Peyer's patch (tissue), 4 donors: ENCODE data around the gene CENPT. TPM values are rescaled to one million over a fixed set of nuclear protein-coding genes. Genes with fewer than 3 reads are reported as not detected.

Experiments used
- DNase-seq, 3 donors: peaks; one replicate each; pipeline ENCODE4 v3.0.0-alpha.2; 2017 to 2019
- H3K27ac ChIP-seq, 4 donors: fragments of 200-600 bp; sonication (generic); one replicate each; pipeline ENCODE4 v1.5.1; 2016 to 2019
- H3K27me3 ChIP-seq, 2 donors: fragments of 200-600 bp; sonication (generic); one replicate each; pipeline ENCODE4 v1.5.1; 2019
- H3K36me3 ChIP-seq, 3 donors: fragments of 200-600 bp; sonication (generic); one replicate each; pipeline ENCODE4 v1.5.1; 2016 to 2019
- H3K4me1 ChIP-seq, 4 donors: fragments of 200-600 bp; sonication (generic); one replicate each; pipeline ENCODE4 v1.5.1; 2016 to 2019
- H3K4me3 ChIP-seq, 4 donors: fragments of 200-600 bp; sonication (generic); 1 replicate in 3 of 4; 2 replicates in 1 of 4; pipeline ENCODE4 v1.5.1; 2016 to 2019; ENCODE audit warnings: mild to moderate bottlenecking in 1 of 4
- H3K9me3 ChIP-seq, 4 donors: fragments of 200-600 bp; sonication (generic); one replicate each; pipeline ENCODE4 v1.5.1; 2016 to 2019; ENCODE audit warnings: mild to moderate bottlenecking in 1 of 4
- CTCF ChIP-seq, 6 experiments: fragments of 450-650 bp in 4 of 6; fragments of 200-600 bp in 2 of 6; sonication (generic) in 1 of 6; IDR thresholded peaks; one replicate each; pipeline ENCODE4 v1.5.1; 2017 to 2019; ENCODE audit warnings: antibody characterized with exemption in 6 of 6, mild to moderate bottlenecking in 3 of 6, moderate library complexity in 1 of 6
- POLR2A ChIP-seq, 2 donors: fragments of 450-650 bp; IDR thresholded peaks; one replicate each; pipeline ENCODE4 v1.5.1; 2017; ENCODE audit warnings: antibody characterized with exemption in 2 of 2, mild to moderate bottlenecking in 2 of 2, moderate library complexity in 2 of 2
- total RNA-seq, 4 donors: library from RNA; depleted of rRNA; stranded (reverse); fragments of >200 nt; gene quantifications; one replicate each; pipeline ENCODE4 v1.1.0, GENCODE V29; 2016

The CENPT gene
- total RNA-seq, 4 donors from 2014 or later: 64.8 to 138 (median 94.6) TPM

DNA sequence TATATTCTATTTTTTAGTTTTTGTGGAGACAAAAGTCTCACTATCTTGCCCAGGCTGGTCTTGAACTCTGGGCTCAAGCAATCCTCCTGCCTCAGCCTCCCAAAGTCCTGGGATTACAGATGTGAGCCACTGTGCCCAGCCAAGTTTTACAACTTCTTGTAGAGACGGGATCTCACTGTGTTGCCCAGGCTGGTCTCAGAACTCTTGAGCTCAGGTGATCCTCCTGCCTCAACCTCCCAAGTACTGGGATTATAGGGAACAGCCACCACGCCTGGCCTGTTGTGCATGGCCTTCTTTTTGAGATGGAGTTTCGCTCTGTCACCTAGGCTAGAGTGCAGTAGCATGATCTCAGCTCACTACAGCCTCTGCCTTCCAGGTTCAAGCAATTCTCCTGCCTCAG is 6.2 kb upstream of the CENPT start:
- H3K36me3 ChIP-seq: no peaks in the 10 kb centered on the region
- TF ChIP-seq CTCF (IDR thresholded peaks at IDR 0.05): no peak
- TF ChIP-seq POLR2A (IDR thresholded peaks at IDR 0.05): no peak

GRCh38 chr16:67848118-67848517 is 625 bp upstream of the CENPT start:
- Histone ChIP-seq H3K9me3 (no peaks in the 10 kb centered on the region), H3K27me3 (no peaks in the 10 kb centered on the region), H3K27ac (peak overlapping the region in 1 of 4 donors; percentile 87), H3K36me3 (no peaks in the 10 kb centered on the region), H3K4me3 (peak overlapping the region in 2 of 4 donors; percentile 92 to 94), H3K4me1 (peaks cover 0 to 48% (median 41%) of the 10 kb centered on the region in 4 donors)
- TF ChIP-seq CTCF (IDR thresholded peaks at IDR 0.05) (no peak), POLR2A (IDR thresholded peaks at IDR 0.05) (no peak)
- no peak for DNase-seq

More for the DNA sequence above, 6.2 kb upstream of the CENPT start:
- Histone ChIP-seq H3K4me3 (no peak overlapping the region), H3K27me3 (no peaks in the 10 kb centered on the region), H3K4me1 (peaks cover 0 to 26% (median 2%) of the 10 kb centered on the region in 4 donors), H3K9me3 (no peaks in the 10 kb centered on the region), H3K27ac (no peak overlapping the region)
- no peak for DNase-seq

GRCh38 chr16:67846320-67847063 is 1.0 kb downstream of the CENPT start, which contains the start of gene NUTF2:
Gene NUTF2 (plus strand): TSS chr16:67846933. CDS start chr16:67865131, 18,198 bp downstream.
- Histone ChIP-seq H3K27ac (peak within 1 kb of the TSS; percentile 71 to 96 (median 90)), H3K9me3 (no peaks in the 10 kb centered on the region), H3K4me3 (peak within 1 kb of the TSS; percentile 87 to 94 (median 90)), H3K4me1 (peaks cover 0 to 50% (median 41%) of the 10 kb centered on the region in 4 donors), H3K36me3 (no peaks in the 10 kb centered on the region), H3K27me3 (no peaks in the 10 kb centered on the region)
- peak in 1 of 6 experiments; percentile 10 for TF ChIP-seq CTCF (IDR thresholded peaks at IDR 0.05)
- TF ChIP-seq POLR2A (IDR thresholded peaks at IDR 0.05): peak; percentile 37 to 70
- peak; percentile 94 to 98 (median 97) for DNase-seq

GRCh38 chr16:67846063-67846319 is 1.5 kb downstream of the CENPT start:
- H3K27me3 ChIP-seq: no peaks in the 10 kb centered on the region
- H3K27ac ChIP-seq: peak overlapping the region; percentile 71 to 96 (median 90)
- H3K4me3 ChIP-seq: peak overlapping the region; percentile 87 to 94 (median 90)
- peaks cover 0 to 50% (median 41%) of the 10 kb centered on the region in 4 donors for H3K4me1 ChIP-seq
- H3K36me3 ChIP-seq: no peaks in the 10 kb centered on the region
- TF ChIP-seq CTCF (IDR thresholded peaks at IDR 0.05): no peak
- TF ChIP-seq POLR2A (IDR thresholded peaks at IDR 0.05): no peak
- no peaks in the 10 kb centered on the region for H3K9me3 ChIP-seq
- DNase-seq: no peak

DNA sequence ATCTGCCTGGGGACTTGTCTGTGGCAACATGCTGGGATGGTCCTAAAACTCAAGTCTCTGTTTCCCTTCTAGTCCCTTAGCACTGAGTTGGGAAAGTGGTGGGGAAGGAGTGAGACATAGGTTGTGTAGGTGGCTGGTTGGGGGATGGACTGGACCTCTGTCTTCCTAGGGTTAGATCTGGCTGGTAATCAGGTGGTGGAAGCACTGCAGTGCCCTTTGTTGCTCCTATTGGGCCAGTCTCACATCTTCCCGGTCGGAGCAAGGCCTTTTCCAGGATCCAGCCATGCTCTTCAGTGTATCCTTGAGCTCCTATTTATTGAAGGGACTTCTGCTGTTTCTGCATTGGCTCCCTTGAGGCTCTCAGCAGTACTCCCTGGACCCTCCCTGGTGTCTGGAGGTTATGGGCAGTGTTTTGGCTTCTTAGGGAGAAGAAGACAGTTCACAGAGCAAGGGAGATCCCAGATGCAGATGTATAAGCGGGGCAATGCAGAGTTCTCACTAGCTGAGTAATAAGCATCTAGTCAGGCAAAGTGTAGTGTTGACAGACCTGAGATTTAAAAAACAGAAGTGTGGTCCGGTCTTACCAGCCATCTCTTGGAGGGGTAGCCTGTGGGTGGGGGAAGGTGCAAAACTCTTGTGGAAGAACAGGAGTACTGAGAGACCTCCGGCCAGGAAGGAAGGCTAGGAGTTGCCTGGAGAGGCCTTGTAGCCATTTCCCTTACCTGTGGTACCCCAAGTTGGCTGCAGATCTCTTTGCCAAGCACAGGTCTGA is 2.0 kb downstream of the CENPT start:
- no peaks in the 10 kb centered on the region for H3K27me3 ChIP-seq
- H3K4me3 ChIP-seq: peak overlapping the region; percentile 87 to 94 (median 90)
- no peak for DNase-seq
- no peaks in the 10 kb centered on the region for H3K36me3 ChIP-seq
- H3K4me1 ChIP-seq: peaks cover 0 to 50% (median 41%) of the 10 kb centered on the region in 4 donors
- no peak for TF ChIP-seq POLR2A (IDR thresholded peaks at IDR 0.05)
- no peak for TF ChIP-seq CTCF (IDR thresholded peaks at IDR 0.05)
- H3K9me3 ChIP-seq: no peaks in the 10 kb centered on the region
- H3K27ac ChIP-seq: peak overlapping the region; percentile 71 to 96 (median 90)
